ENCODE measurements around the gene KLK1.

KLK1 gene

DNA sequence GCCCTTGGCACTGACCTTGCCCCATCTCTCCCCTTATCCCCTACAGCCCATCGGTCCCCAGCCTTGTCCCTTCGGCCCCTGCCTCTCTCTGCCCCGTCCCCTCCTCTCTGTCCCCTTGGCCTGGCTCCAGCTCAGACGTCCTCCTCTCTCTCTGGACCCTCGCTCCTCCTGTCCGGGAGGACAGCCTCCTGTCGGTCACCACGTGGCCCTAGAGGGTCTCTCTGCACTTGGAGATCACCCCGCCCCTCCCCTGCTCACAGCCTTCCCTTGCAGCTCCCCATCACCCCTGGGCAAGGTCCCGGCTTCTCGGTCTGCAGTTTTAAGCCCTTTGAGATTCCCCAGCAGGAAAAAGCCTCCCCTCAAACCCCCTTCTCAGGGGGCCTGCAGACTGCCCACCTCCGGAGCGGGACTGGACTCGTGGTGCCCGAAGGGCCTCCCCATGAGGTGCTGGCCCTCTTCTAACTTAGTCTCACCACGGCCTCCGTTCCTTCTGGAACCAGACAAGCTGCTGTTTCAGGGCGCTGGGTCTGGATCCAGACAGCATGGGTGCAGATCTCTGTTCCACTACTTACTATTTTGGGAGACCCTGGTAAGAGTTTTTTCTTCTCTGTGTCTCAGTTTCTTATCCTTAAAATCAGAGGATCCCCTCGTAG lies 13.1 kb upstream of the KLK1 start:
- no peak for DNase-seq (ENCODE audit: insufficient read length, low spot score)
- FAIRE-seq: no peak

DNA sequence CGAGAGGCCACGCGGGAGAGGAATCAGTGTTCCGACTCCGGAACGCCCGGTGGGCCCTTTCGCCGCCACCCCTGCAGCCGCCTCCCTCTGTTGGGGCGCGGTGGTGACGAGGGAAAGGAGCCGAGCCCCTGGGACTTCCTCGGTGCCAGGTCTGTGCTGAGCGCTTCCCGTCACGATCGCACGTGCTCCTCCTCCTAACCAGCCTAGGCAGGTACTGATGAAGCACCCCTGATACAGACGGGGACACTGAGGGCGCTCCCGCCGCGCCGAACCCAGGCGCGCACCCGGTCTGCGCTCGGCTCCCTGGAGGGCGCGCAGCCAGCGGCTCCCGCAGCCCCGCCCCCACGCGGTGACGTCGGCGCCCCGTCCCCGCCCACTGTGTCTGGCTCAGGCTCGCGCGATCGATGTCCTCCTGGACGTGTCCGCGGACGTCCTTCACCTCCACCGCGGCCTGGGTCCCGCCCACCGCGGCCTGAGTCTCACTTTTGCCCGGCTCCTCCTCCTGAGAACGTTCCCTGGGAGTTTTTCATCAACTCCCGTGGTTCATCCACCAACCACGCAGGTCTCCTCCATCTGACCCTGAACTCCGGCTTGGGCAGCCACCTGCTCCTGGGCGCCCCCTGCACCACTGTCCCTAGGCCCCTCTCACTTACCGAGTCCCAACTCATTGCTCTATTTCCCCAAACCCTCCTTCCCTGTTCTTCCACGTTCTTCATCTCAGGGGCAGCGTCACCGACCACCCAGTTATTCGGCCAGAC lies 12.4 kb upstream of the KLK1 start:
- peak; percentile 90 for DNase-seq (ENCODE audit: insufficient read length, low spot score)
- FAIRE-seq: peak; percentile 96

- FAIRE-seq: no peak
- no peak for DNase-seq (ENCODE audit: insufficient read length, low spot score)
These were observed 11.7 kb upstream of the KLK1 start for GRCh38 chr19:50835103-50835784.

DNA sequence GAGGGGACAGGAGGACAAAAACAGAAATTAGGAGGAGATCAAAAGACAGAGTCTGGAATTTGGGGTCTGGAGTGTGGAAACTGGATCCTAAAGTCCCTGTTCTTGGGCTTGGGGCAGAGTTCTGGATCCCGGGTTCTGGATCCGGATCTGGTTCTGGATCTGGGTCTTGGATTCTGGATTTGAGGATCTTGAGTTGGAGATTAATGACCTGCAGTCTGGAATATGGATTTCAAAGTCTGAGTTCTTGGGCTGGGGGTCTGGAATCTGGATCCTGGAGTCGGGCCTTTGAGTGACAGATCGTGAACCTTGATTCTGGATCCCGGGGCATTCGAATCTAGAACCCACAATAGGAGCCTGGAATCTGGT lies 10.2 kb upstream of the KLK1 start:
- FAIRE-seq: no peak
- no peak for DNase-seq (ENCODE audit: insufficient read length, low spot score)

DNA sequence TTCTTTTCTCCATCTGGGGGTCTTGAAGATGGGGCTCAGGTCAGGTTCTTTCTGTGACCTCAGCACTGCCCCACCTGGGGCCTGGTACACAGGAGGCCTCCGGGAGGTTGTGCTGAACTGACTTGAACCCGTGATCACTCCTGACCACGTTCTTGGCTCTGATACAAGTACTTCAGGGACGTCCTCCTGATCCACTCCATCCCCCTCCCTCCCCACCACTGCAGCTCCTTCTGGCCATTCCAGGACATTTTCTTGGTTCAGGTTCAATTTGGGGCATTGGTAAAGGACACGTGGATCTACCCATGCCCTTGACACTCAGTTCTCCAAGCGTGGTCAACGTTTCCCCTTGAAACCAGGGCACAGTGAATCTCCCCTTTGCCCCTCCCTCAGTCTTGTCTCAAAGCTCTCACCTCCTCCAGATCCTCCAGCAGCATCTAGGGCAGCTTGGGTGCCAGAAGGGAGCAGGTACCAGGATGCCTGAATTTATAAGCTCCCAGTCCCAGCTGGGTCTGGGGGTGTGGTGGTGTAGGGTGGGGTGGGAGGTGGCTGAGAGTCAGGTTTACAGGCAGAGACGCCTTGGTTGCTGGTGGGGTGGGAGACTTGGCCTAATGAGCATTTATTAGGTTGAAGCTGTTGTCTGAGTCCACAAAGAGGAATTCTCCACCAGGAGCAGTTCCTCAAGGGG lies 9.7 kb upstream of the KLK1 start, which contains the start of gene KLK15:
Gene KLK15, minus strand, starts transcription at position 458 of the 685 bp plus-strand sequence. CDS start 2,082 bp downstream, outside the sequence.
- DNase-seq (ENCODE audit: insufficient read length, low spot score) (no peak), FAIRE-seq (no peak)

DNA sequence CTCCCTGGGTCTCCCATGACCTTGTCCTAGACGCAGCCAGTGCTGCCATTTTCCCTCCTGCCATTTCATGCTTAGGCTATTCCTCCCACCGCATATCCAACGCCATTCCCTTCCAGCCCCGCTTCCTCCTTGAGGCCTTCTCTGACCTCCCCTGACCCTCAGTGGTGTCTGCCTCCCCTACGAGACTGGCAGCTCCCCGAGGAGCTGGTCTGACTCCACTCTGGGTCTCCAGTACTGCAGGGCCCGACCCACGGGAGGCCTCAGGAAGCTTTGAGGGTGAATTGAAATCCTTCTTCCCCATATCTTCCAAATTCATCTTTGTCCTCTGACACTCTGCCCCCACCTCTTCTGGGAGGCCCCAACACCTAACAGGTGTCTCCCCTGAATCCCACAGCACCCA lies 9.1 kb upstream of the KLK1 start:
- FAIRE-seq (no peak), DNase-seq (ENCODE audit: insufficient read length, low spot score) (no peak)

DNA sequence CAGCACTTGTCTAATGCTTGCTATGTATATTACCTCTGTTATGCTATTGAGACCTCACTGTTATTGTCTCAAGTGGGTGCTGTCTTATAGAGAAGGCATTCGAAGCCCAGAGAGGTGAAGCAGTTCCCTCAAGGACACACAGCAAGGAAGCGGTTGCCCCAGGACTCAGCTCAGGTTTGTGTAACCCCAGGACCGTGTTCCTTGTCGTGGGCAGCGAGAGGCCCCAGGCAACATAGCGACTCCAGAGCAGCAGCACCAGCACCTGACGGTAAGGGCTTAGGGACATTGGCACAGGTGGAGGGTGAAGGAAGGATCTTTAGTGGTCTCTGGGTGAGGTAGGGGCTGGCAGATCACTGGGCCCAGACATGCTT lies 7.4 kb upstream of the KLK1 start:
- FAIRE-seq (no peak), DNase-seq (ENCODE audit: insufficient read length, low spot score) (no peak)

- DNase-seq (ENCODE audit: insufficient read length, low spot score) (no peak), FAIRE-seq (no peak)
These were observed 6.9 kb upstream of the KLK1 start for GRCh38 chr19:50830266-50831025.

DNA sequence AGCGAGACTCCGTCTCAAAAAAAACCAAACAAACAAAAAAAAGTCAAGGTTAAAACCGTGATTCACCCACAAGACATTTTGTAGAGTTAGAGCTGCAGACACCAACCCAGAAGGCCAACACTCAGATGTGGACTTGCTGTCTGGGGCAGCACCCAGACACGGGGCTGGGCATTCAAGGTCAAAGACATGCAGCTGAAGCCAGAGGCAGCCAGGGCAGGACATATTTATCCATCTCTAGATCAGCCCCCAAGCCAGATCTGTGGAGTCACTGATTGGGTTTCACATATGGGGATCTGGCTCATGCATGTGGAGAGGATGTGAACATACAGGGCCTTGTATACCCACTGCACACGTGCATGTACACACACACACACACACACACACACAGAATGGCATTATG lies 6.2 kb upstream of the KLK1 start:
- FAIRE-seq: peak; percentile 28
- no peak for DNase-seq (ENCODE audit: insufficient read length, low spot score)

- FAIRE-seq (no peak), DNase-seq (ENCODE audit: insufficient read length, low spot score) (no peak)
These were observed 3.9 kb upstream of the KLK1 start for GRCh38 chr19:50827476-50827875.

DNA sequence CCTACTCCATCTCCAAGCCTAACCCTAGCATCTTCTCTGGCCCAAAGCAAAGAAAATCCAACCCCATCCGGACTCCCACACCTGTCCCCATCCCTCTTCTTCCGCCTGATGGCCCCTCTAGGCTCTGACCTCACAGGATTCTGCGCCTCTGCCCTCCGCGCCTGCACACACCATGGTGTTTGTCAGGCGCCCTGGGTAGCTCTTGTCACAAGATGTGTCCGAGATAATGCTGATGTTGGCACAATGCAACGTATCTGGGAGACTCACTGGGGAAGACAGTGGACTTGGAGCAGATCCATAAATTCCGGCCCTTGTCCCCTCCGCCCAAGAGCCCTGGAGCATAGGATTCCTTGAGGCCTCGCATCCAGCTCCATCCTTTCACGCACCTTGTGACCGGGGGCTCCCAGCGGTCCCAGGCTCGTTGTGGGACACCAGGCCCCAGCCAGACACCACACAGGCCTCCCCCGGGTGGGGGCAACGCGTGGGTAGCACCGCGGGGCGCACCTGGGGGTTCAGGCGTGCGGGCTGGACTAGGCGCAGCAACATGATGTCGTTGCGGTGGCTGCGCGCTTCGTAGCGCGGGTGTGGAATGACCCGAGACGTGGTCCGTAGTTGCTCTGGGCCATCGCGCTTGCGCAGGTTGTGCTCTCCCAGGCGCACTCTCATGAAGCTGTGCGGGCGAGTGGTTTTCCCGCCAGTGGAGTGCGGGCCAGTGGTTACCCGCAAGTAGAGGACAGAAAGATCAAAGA lies 3.1 kb upstream of the KLK1 start:
- DNase-seq (ENCODE audit: insufficient read length, low spot score): no peak
- FAIRE-seq: no peak

DNA sequence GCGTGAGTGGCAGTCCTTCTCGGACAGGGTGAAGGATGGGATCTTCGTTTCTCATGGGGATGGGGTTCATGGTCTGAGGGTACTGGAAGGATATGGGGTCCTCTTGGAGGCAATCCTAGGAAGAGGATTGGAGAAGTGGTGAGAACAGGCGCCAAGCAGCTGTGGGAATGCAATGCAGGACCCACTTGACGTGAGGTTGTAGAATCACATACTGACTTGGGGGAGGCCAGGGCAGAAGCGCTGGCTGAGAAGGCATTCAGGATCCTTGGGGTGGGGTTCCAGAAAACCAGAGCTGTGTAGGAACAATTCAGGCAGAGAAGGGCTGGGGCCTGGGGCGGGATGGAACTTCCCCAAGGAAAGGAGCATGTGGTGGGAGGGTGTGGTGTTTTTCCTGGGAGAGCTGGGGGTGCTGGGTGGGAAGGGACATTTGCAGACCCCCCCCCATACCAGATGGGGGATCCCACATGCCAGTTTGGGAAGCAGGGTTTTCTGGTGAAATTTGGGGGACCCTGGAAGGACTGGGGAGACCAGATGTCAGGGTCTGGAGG lies 852 bp downstream of the KLK1 start:
- DNase-seq (ENCODE audit: insufficient read length, low spot score) (no peak), FAIRE-seq (no peak)

DNA sequence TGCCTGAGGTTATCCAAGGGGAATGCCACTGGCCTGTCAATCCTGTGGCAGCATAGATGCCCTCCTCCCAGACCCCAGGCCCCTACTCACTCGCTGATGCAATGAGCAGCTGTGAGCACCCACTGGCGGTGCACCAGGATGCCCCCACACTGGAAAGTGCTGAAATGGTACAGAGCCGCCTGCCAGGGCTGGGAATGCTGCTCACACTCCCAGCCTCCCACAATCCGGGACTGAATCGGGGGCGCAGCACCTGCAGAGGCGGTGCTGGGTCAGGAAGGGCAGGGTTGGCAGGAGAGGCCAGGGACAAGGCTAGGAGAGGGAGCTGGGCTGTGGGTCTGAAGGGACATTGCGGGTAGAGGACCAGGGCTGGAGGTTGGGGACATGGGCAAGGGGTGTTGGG lies 2.0 kb downstream of the KLK1 start:
- DNase-seq (ENCODE audit: insufficient read length, low spot score): no peak
- no peak for FAIRE-seq

DNA sequence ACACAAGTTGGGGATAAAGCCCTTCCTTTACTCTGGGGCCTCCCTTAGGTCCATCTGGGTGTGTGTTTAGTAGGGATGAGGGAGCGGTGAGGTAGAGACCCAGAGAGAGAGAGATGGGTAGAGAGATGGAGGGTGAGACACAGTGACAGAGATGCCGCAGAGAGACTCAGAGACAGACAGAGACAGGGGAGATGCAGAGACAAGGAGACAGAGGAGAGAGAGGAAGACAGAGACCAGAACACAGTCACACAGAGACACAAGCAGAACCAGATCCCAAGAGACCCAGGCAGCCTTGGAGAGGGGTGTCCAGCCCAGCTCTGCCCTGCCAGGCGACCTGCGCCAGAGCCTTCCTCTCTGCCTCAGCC lies 2.4 kb downstream of the KLK1 start:
- no peak for DNase-seq (ENCODE audit: insufficient read length, low spot score)
- no peak for FAIRE-seq

DNA sequence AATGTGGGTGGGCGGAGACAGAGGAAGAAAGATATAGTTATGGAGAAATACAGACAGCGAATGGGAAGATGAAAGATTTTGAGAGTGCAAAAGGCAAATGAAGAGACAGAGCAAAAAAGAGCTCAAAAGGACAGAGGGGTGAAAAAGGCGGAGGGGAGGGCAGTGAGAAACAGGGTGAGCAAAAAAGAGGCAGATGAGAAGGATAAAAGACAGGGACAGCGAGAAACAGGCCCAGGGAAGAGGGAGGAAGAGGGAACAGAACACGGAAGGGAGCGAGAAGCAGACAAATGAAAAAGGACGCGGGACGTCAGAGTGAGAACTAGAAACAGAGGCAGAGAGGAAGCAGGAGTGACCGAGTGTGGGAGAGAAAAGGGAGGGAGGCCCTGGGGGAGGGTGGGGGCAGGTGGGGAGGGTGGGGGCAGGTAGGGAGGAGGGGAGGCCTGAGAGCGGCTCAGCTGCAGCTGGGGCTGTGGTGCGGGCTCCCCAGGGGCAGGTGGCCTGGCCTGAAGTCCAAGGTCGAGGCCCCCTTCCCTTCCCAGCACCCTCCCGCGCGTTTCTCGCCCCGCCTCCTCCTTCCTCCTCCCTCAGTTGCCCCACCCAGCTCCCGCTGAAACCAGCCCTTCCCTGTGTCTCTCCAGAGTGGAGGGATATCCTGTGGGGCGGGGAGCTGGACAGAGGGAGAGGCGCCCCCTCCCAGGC lies 2.9 kb downstream of the KLK1 start:
- DNase-seq (ENCODE audit: insufficient read length, low spot score) (no peak), FAIRE-seq (no peak)

GRCh38 chr19:50820086-50820485 lies 3.5 kb downstream of the KLK1 start:
- FAIRE-seq (no peak), DNase-seq (ENCODE audit: insufficient read length, low spot score) (no peak)

GRCh38 chr19:50819636-50820035 lies 4.0 kb downstream of the KLK1 start:
- DNase-seq (ENCODE audit: insufficient read length, low spot score) (no peak), FAIRE-seq (no peak)

DNA sequence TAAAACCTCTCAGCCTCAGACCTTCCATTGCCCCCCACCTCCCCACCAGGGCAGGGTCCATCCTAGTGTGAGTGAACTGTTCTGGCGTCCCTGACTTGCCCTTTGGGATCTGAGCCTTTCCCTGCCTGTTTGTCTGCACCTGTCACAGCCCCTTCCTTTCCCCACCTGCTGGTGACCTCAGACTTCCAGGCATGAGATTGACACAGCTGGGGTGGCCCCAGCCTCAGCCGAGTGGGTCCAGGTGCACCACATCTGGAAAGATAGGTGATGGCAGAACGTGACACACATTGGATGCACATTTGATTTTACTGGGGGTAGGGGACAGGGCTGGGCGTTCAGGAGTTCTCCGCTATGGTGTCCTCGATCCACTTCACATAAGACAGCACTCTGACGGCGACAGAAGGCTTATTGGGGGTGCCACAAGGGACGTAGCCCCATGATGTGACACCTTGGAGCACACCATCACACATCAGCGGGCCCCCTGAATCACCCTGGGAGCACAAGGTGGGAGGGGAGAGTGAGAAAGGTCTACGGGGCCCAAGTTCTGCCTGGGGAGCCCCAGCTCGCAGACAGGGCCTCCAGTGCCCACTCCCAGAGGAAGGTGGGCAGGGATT lies 4.6 kb downstream of the KLK1 start:
- DNase-seq (ENCODE audit: insufficient read length, low spot score): no peak

More for the DNA sequence above, 4.6 kb downstream of the KLK1 start:
- FAIRE-seq: no peak
